ENCODE measurements around the gene FAM120C.

FAM120C gene

GRCh38 chrX:54044126-54044876 is 138.8 kb downstream of the FAM120C start, which contains the start of gene PHF8:
Gene PHF8, minus strand, starts transcription at chrX:54044473. Its CDS starts 1,745 bp downstream, at chrX:54042728.
- peak within 1 kb of the TSS; percentile 69 for H3K4me3 ChIP-seq (ENCODE audit: low read depth, low read length)

GRCh38 chrX:54043541-54044125 is 139.4 kb downstream of the FAM120C start:
- H3K4me3 ChIP-seq (ENCODE audit: low read depth, low read length): peak overlapping the region; percentile 69

- peak overlapping the region; percentile 69 for H3K4me3 ChIP-seq (ENCODE audit: low read depth, low read length)
Measured at GRCh38 chrX:54043056-54043455, 140.0 kb downstream of the FAM120C start.

GRCh38 chrX:54042609-54043021 is 140.4 kb downstream of the FAM120C start:
- H3K4me3 ChIP-seq (ENCODE audit: low read depth, low read length): peak overlapping the region; percentile 24

- H3K4me3 ChIP-seq (ENCODE audit: low read depth, low read length): no peak overlapping the region
Measured at GRCh38 chrX:54030329-54030728, 152.7 kb downstream of the FAM120C start.

GRCh38 chrX:54029529-54030143 is 153.4 kb downstream of the FAM120C start:
- H3K4me3 ChIP-seq (ENCODE audit: low read depth, low read length): no peak overlapping the region

GRCh38 chrX:54024350-54024749 is 158.7 kb downstream of the FAM120C start:
- H3K4me3 ChIP-seq (ENCODE audit: low read depth, low read length): no peak overlapping the region

Data from iPS-11a (cell line).